Breast epithelium (tissue), 4 donors: ENCODE results near the gene CCNL1. TPM values are rescaled to one million over a fixed set of nuclear protein-coding genes. Genes with fewer than 3 reads are reported as not detected.
A peak's percentile ranks its signal among the peaks of the same experiment; 100 is the strongest.

Experiments used
- DNase-seq, 2 donors: peaks; one replicate each; pipeline ENCODE4 v3.0.0-alpha.2; 2019; ENCODE audit warnings: low spot score in 2 of 2
- H3K27ac ChIP-seq, 2 donors: fragments of 200-600 bp; sonication (generic) in 1 of 2; one replicate each; pipeline ENCODE4 v1.5.1; 2016 to 2019; ENCODE audit warnings: mild to moderate bottlenecking in 1 of 2
- H3K27me3 ChIP-seq, 2 donors: fragments of 200-600 bp; sonication (generic) in 1 of 2; one replicate each; pipeline versions ENCODE4 v1.5.1 to v1.6.0; 2017 to 2019; ENCODE audit warnings: control low read depth in 1 of 2, mild to moderate bottlenecking in 1 of 2
- H3K36me3 ChIP-seq: fragments of 200-600 bp; one replicate; pipeline ENCODE4 v1.5.1; 2019
- H3K4me1 ChIP-seq, 2 donors: fragments of 200-600 bp; sonication (generic); one replicate each; pipeline ENCODE4 v1.5.1; 2016 to 2019; ENCODE audit warnings: control low read depth in 1 of 2
- H3K4me3 ChIP-seq, 3 donors: fragments of 200-600 bp; sonication (generic); 1 replicate in 2 of 3; 2 replicates in 1 of 3; pipeline ENCODE4 v1.5.1; 2016 to 2019; ENCODE audit warnings: mild to moderate bottlenecking in 3 of 3, moderate library complexity in 2 of 3
- H3K9me3 ChIP-seq, 2 donors: fragments of 200-600 bp; sonication (generic) in 1 of 2; one replicate each; pipeline ENCODE4 v1.5.1; 2016 to 2019; ENCODE audit warnings: control low read depth in 1 of 2
- CTCF ChIP-seq, 3 donors: fragments of 450-650 bp; IDR thresholded peaks; one replicate each; pipeline ENCODE4 v1.5.1; 2016 to 2017; ENCODE audit warnings: antibody characterized with exemption in 3 of 3, mild to moderate bottlenecking in 3 of 3, moderate library complexity in 3 of 3
- POLR2A ChIP-seq: fragments of 450-650 bp; IDR thresholded peaks from one replicate; pipeline ENCODE4 v1.6.1; 2016; ENCODE audit warnings: antibody characterized with exemption, mild to moderate bottlenecking, moderate library complexity
- POLR2AphosphoS5 ChIP-seq, 3 donors: sonication (generic); formaldehyde crosslinking; IDR thresholded peaks; one replicate each; pipeline ENCODE4 v1.6.1; 2017; ENCODE audit warnings: antibody characterized with exemption in 3 of 3
- intact Hi-C: fragments of 100-400 bp; cut with DNase I; formaldehyde crosslinking; loops from one replicate; pipeline ENCODE4 v1.15.1; 2023; ENCODE audit warnings: low total_unique reads
- total RNA-seq, 3 donors: library from RNA; depleted of rRNA; stranded (reverse); fragments of >200 nt; gene quantifications; one replicate each; pipeline ENCODE4 v1.1.0, GENCODE V29; 2016

CCNL1 gene
- total RNA-seq, 3 donors from 2014 or later, result 270 to 573 (median 300) TPM

- intact Hi-C loops, result no loop called here
- H3K27ac ChIP-seq, result peak overlapping the region; percentile 100
These were observed 748 bp downstream of the CCNL1 start for GRCh38 chr3:157159037-157159761.

GRCh38 chr3:157157836-157158235 is 2.1 kb downstream of the CCNL1 start:
- no peak for DNase-seq
- no peak for TF ChIP-seq POLR2AphosphoS5 (IDR thresholded peaks at IDR 0.05)
- TF ChIP-seq POLR2A, result no peak
- no peak for TF ChIP-seq CTCF (IDR thresholded peaks at IDR 0.05)
- no peaks in the 10 kb centered on the region for H3K9me3 ChIP-seq
- intact Hi-C loops, result no loop called here
- peaks cover 0 to 44% of the 10 kb centered on the region in 2 donors for H3K4me1 ChIP-seq
- peak overlapping the region; percentile 100 for H3K27ac ChIP-seq
- no peaks in the 10 kb centered on the region for H3K36me3 ChIP-seq
- H3K27me3 ChIP-seq, result no peaks in the 10 kb centered on the region
- peak overlapping the region; percentile 87 to 98 (median 97) for H3K4me3 ChIP-seq

More at GRCh38 chr3:157159037-157159761, 748 bp downstream of the CCNL1 start:
- Histone ChIP-seq H3K36me3 (no peaks in the 10 kb centered on the region), H3K27me3 (no peaks in the 10 kb centered on the region), H3K4me1 (peaks cover 0 to 38% of the 10 kb centered on the region in 2 donors), H3K9me3 (no peaks in the 10 kb centered on the region), H3K4me3 (peak overlapping the region; percentile 87 to 98 (median 97))
- TF ChIP-seq POLR2AphosphoS5 (IDR thresholded peaks at IDR 0.05), result peak in 2 of 3 donors; percentile 8 to 31
- no peak for TF ChIP-seq POLR2A
- DNase-seq, result peak; percentile 74 to 75

- DNase-seq, result no peak
- no peaks in the 10 kb centered on the region for H3K27me3 ChIP-seq
- intact Hi-C loops, result no loop called here
- H3K9me3 ChIP-seq, result no peaks in the 10 kb centered on the region
- H3K4me3 ChIP-seq, result peak overlapping the region; percentile 87 to 98 (median 97)
- peak overlapping the region in 1 of 2 donors; percentile 100 for H3K27ac ChIP-seq
- peaks cover 7% of the 10 kb centered on the region for H3K36me3 ChIP-seq
- H3K4me1 ChIP-seq, result peaks cover 0 to 44% of the 10 kb centered on the region in 2 donors
- TF ChIP-seq POLR2AphosphoS5 (IDR thresholded peaks at IDR 0.05), result no peak
- no peak for TF ChIP-seq CTCF (IDR thresholded peaks at IDR 0.05)
- no peak for TF ChIP-seq POLR2A
These were observed 2.9 kb downstream of the CCNL1 start for GRCh38 chr3:157156837-157157635.

- Histone ChIP-seq H3K4me1 (peaks cover 0 to 44% of the 10 kb centered on the region in 2 donors), H3K27me3 (no peaks in the 10 kb centered on the region), H3K4me3 (peak overlapping the region; percentile 1 to 98 (median 97)), H3K9me3 (no peaks in the 10 kb centered on the region), H3K36me3 (peaks cover 18% of the 10 kb centered on the region), H3K27ac (no peak overlapping the region)
- intact Hi-C loops, result no loop called here
- DNase-seq, result no peak
- TF ChIP-seq CTCF (IDR thresholded peaks at IDR 0.05) (no peak), POLR2A (no peak), POLR2AphosphoS5 (IDR thresholded peaks at IDR 0.05) (no peak)
These were observed 4.4 kb downstream of the CCNL1 start for GRCh38 chr3:157155591-157155990.

DNA sequence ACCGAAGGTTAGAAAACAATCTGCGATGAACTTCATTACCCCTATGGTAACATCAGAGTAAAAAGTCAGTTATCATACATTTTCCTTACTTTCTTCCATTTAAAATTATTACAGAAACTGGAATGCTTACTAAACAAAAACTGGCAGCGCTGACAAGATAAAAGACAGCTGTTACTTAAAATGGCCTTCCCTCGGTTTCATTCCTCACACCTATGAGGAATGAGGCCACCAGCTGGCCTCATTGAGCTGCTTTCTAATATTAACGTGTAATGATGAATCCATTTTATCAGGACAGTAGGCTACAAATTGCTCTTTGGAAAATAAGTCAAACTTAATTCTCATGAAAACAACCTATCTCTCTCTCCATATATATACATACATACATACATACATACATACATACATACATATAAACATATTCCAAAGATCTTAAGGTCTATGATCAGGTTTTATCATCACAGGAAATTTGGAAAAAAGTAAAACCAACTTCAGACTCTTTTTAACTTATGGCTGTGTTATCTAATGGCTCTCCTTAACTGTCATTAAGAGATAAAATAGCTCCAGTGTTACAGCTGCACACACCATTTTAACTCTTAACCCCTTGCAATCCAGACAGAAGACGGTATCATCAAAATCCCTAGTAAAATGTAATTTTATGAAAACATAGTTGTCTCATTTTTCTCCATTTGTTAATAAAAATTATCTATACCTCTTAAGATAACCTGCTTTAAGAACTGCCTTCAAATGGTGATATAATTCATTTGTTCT is 5.2 kb downstream of the CCNL1 start:
- Histone ChIP-seq H3K27ac (peak overlapping the region in 1 of 2 donors; percentile 34), H3K27me3 (no peaks in the 10 kb centered on the region), H3K9me3 (no peaks in the 10 kb centered on the region), H3K4me1 (peaks cover 0 to 44% of the 10 kb centered on the region in 2 donors), H3K4me3 (peak overlapping the region in 2 of 3 donors; percentile 1 to 97), H3K36me3 (peaks cover 19% of the 10 kb centered on the region)
- no peak for DNase-seq
- TF ChIP-seq POLR2AphosphoS5 (IDR thresholded peaks at IDR 0.05) (no peak), POLR2A (no peak), CTCF (IDR thresholded peaks at IDR 0.05) (no peak)
- intact Hi-C loops, result no loop called here
